GM21367 (cell line): Measurements from ENCODE around the gene KCNIP2.

Source experiments
- ATAC-seq: cut with Tn5 transposase; IDR thresholded peaks from one replicate; pipeline ENCODE4 v1.9.1; 2021; ENCODE audit not compliant: unreplicated experiment

The KCNIP2 gene

GRCh38 chr10:101843032-101844021 is at the start of gene KCNIP2:
TSS of gene KCNIP2 (minus strand) at chr10:101843800. CDS start at chr10:101843568, 232 bp downstream.
- no peak for ATAC-seq

- ATAC-seq: no peak
These were observed 49.3 kb upstream of the KCNIP2 start for GRCh38 chr10:101892782-101893391.

- no peak for ATAC-seq
These were observed 45.9 kb upstream of the KCNIP2 start for GRCh38 chr10:101889256-101890210.

- no peak for ATAC-seq
These were observed 44.8 kb upstream of the KCNIP2 start for GRCh38 chr10:101888251-101888949.

- no peak for ATAC-seq
These were observed 44.2 kb upstream of the KCNIP2 start for GRCh38 chr10:101887775-101888174.

- ATAC-seq: no peak
These were observed 43.1 kb upstream of the KCNIP2 start for GRCh38 chr10:101886521-101887312.

- ATAC-seq: no peak
These were observed 37.6 kb upstream of the KCNIP2 start for GRCh38 chr10:101881036-101881774.

- ATAC-seq: no peak
These were observed 36.6 kb upstream of the KCNIP2 start for GRCh38 chr10:101880232-101880573.

GRCh38 chr10:101879456-101880231 is 36.0 kb upstream of the KCNIP2 start:
- no peak for ATAC-seq

- no peak for ATAC-seq
These were observed 35.3 kb upstream of the KCNIP2 start for GRCh38 chr10:101878869-101879268.

GRCh38 chr10:101875068-101875688 is 31.6 kb upstream of the KCNIP2 start:
- no peak for ATAC-seq

- no peak for ATAC-seq
These were observed 30.7 kb upstream of the KCNIP2 start for GRCh38 chr10:101874252-101874651.

- ATAC-seq: no peak
These were observed 24.3 kb upstream of the KCNIP2 start for GRCh38 chr10:101867931-101868330.

GRCh38 chr10:101859530-101859929 is 15.9 kb upstream of the KCNIP2 start:
- ATAC-seq: no peak

- no peak for ATAC-seq
These were observed 15.3 kb upstream of the KCNIP2 start for GRCh38 chr10:101858723-101859500.

- ATAC-seq: no peak
These were observed 14.3 kb upstream of the KCNIP2 start for GRCh38 chr10:101857802-101858476.
